HFF-Myc (cell line): ENCODE data around the gene ABCB9.

Experiments
- DNase-seq: peaks from one replicate; pipeline ENCODE4 v3.0.0-alpha.2; 2011; ENCODE audit warnings: low read depth; ENCODE audit errors: extremely low read depth
- H3K4me3 ChIP-seq: replicated peaks from 2 replicates; pipeline ENCODE4 v1.5.1; 2011; ENCODE audit warnings: low read depth, mild to moderate bottlenecking, control low read depth, low read length
- TF ChIP-seq, protein P1 (sequence below): IDR thresholded peaks from 2 replicates; pipeline ENCODE4 v1.5.1; 2012; ENCODE audit warnings: mild to moderate bottlenecking, low read depth, low read length, control low read depth; ENCODE audit errors: missing control alignments

The ABCB9 gene

GRCh38 chr12:122888232-122888752, 78.0 kb downstream of the ABCB9 start:
- TF ChIP-seq, protein P1, sequence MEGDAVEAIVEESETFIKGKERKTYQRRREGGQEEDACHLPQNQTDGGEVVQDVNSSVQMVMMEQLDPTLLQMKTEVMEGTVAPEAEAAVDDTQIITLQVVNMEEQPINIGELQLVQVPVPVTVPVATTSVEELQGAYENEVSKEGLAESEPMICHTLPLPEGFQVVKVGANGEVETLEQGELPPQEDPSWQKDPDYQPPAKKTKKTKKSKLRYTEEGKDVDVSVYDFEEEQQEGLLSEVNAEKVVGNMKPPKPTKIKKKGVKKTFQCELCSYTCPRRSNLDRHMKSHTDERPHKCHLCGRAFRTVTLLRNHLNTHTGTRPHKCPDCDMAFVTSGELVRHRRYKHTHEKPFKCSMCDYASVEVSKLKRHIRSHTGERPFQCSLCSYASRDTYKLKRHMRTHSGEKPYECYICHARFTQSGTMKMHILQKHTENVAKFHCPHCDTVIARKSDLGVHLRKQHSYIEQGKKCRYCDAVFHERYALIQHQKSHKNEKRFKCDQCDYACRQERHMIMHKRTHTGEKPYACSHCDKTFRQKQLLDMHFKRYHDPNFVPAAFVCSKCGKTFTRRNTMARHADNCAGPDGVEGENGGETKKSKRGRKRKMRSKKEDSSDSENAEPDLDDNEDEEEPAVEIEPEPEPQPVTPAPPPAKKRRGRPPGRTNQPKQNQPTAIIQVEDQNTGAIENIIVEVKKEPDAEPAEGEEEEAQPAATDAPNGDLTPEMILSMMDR, result no peak
- no peak overlapping the region for H3K4me3 ChIP-seq
- no peak for DNase-seq

DNA sequence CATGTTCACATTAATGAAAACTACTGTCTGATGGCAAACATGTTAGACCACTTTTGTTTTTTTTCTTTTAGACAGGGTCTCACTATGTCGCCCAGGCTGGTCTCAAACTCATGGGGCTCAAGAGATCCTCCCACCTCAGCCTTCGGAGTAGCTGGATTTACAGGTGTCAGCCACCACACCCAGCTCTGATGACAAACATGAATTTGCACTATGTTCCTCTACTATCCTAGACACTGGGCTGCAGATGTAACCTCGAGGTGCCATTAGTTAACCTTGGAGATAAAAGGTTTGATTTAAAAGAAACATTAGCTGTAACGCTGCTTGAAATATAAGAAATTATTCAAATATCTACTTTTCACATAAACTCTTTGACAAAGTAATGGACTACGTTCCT, 78.4 kb downstream of the ABCB9 start:
- H3K4me3 ChIP-seq, result no peak overlapping the region
- TF ChIP-seq, protein P1, result no peak

GRCh38 chr12:122886851-122887818, 79.1 kb downstream of the ABCB9 start:
- H3K4me3 ChIP-seq, result no peak overlapping the region
- DNase-seq, result no peak
- TF ChIP-seq, protein P1, result no peak

More for the DNA sequence above, 78.4 kb downstream of the ABCB9 start:
- DNase-seq, result no peak

DNA sequence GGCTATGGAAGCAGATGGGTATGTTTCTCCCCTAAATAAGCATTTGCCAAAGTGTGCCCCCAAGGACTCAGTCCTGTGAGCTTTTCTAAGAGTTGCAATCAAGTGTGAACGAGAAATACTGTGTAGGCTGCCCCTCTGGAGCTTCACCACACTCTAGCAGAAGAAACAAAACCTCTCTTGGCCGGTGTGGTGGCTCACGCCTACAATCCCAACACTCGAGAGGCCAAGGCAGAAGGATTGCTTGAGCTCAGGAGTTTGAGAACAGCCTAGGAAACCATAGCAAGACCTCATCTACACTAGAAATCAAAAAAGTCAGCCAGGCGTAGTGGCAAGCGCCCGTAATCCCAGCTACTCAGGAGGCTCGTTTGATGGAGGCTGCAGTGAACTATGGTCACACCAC, 80.1 kb downstream of the ABCB9 start:
- TF ChIP-seq, protein P1, result no peak
- DNase-seq, result no peak
- H3K4me3 ChIP-seq, result no peak overlapping the region

DNA sequence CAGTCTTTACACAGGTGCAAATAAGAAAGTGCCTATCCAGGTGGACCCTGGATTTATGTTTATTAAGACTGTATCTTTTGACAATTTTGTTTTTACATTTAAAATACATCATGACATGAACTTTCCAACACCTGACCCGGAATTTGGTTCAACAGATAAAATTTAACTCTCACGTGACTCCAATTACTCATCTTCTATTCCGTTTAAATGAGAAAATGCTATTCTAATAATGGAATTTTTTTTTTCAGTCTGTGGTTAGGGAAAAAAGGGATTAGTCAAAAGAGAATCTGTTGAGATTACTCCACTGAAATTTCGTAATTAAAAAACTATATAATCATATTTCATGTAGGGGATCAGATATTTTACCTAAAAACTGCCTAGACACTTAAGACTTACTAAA, 81.4 kb downstream of the ABCB9 start:
- no peak for DNase-seq
- no peak overlapping the region for H3K4me3 ChIP-seq
- TF ChIP-seq, protein P1, result no peak

- TF ChIP-seq, protein P1, result no peak
- no peak overlapping the region for H3K4me3 ChIP-seq
- no peak for DNase-seq
Measured at GRCh38 chr12:122884091-122884826, 82.0 kb downstream of the ABCB9 start.
